HAP-1 (cell line): ENCODE results near the gene QSOX2.
"Not testable (repeated sequence)": the region's sequence is repeated elsewhere in the genome, so short reads cannot be mapped to it uniquely, and the experiment has no call there.

Experiments
- DNase-seq, 2 experiments: peaks; one replicate each; pipeline ENCODE4 v3.0.0-alpha.2; 2016 to 2020; ENCODE audit warnings: low spot score in 2 of 2
- H3K27me3 ChIP-seq: fragments of 250-450 bp; sonication (Bioruptor Pico); 2 replicates; pipeline ENCODE4 v1.5.1; 2020; ENCODE audit warnings: low read depth, mild to moderate bottlenecking, moderate library complexity
- H3K36me3 ChIP-seq: fragments of 250-450 bp; sonication (Bioruptor Pico); replicated peaks from 2 replicates; pipeline ENCODE4 v1.5.1; 2020; ENCODE audit warnings: mild to moderate bottlenecking
- H3K4me1 ChIP-seq: fragments of 250-450 bp; sonication (Bioruptor Pico); 2 replicates; pipeline ENCODE4 v1.5.1; 2020; ENCODE audit warnings: mild to moderate bottlenecking
- H3K4me3 ChIP-seq: fragments of 250-450 bp; sonication (Bioruptor Pico); 2 replicates; pipeline ENCODE4 v1.5.1; 2020; ENCODE audit warnings: mild to moderate bottlenecking, moderate library complexity
- H3K9me3 ChIP-seq: fragments of 250-450 bp; sonication (Bioruptor Pico); 2 replicates; pipeline ENCODE4 v1.5.1; 2020; ENCODE audit warnings: mild to moderate bottlenecking, moderate library complexity
- in situ Hi-C: fragments of 300-500 bp; cut with MboI; formaldehyde crosslinking; loops from 3 replicates; pipeline ENCODE4 v1.14.3; 2020; ENCODE audit warnings: low sequenced_read_pairs, inconsistent platforms, mixed read lengths

QSOX2 gene

DNA sequence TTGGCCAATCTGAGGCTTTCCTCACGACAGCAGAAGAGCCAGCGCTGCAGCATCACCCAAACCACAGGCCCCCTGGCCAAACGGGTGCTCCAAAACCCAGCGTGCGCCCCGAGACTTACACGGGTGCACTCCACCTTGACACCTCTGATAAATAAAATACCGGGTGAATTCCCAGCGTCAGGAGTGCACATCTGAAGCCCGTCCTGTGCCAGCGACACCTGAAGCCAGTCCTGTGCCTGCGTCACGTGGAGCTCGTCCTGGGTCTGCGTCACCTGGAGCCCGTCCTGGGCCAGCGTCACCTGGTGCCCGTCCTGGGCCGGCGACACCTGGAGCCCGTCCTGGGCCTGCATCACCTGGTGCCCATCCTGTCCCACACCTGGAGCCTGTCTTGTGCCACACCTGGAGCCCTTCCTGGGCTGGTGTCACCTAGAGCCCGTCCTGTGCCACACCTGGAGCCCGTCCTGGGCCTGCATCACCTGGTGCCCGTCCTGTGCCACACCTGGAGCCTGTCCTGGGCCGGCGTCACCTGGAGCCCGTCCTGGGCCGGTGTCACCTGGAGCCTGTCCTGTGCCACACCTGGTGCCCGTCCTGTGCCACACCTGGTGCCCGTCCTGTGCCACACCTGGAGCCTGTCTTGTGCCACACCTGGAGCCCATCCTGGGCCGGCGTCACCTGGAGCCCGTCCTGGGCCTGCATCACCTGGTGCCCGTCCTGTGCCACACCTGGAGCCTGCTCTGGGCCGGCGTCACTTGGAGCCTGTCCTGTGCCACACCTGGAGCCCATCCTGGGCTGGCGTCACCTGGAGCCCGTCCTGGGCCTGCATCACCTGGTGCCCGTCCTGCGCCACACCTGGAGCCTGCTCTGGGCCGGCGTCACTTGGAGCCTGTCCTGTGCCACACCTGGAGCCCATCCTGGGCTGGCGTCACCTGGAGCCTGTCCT lies 8.9 kb downstream of the QSOX2 start:
- H3K4me1 ChIP-seq, in situ Hi-C loops: not testable (repeated sequence)
- peaks cover 32% of the 10 kb centered on the region for H3K36me3 ChIP-seq

DNA sequence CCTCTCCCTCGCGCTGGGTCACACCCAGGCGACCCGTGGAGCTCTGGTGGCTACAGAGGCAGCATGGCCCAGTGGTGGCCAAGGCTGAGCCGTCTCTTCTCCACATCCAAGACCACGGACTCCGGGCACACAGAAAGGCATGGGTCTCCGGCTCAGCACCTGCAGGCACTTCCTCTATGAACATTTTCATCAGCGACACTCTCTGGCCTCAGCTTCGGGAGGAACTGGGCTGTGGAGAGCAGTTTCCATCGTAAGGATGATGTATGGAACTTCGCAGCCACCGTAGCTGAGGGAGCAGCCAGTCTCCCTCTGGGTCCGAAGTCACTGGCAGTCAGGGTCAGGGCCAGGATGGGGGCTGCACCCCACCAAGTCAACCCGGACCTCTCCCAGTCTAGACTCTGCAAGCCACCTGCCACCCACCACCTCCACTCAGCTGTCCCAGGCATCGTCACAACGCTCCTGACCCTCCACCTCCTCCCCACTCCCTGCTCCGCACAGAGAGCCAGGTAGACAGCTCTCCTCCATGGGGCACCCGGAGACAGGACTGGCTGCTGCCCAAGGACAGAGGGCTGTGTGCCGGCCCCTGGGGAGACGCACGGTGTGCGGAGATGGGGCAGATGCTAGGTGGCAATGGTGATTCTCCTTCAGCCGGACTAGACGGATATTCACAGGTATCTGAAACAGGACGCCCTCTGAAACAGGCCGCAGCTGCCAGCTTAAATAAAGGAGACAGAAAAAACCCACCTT lies 9.7 kb downstream of the QSOX2 start:
- in situ Hi-C loops, result no loop called here
- H3K9me3 ChIP-seq, result no peaks in the 10 kb centered on the region
- peaks cover 4% of the 10 kb centered on the region; the same call in 1 of the 2 replicates for H3K4me1 ChIP-seq
- peaks cover 32% of the 10 kb centered on the region for H3K36me3 ChIP-seq
- no peak overlapping the region for H3K4me3 ChIP-seq
- no peaks in the 10 kb centered on the region for H3K27me3 ChIP-seq
- no peak for DNase-seq

More for the DNA sequence above, 8.9 kb downstream of the QSOX2 start:
- not testable (repeated sequence) for H3K4me3 ChIP-seq, H3K9me3 ChIP-seq, DNase-seq, H3K27me3 ChIP-seq

DNA sequence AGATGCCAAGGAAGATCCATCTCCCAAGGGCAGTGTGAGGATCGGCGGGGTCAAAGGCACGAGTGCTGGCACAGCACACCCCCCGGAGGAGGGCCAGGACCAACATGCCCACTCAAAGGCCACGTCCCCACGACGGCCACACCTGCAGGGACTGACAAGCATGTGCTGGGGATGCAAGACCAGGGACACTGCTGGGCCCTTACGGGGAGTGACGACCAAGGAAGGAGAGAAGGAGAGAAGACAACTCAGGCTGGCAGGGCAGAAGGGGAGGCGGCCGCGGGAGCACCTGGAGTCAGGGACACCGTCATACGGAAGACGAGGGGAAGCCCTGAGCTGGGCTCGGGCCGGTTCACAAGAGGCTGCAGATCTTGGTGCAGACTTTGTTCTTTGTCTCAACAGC lies 10.4 kb downstream of the QSOX2 start:
- Histone ChIP-seq H3K36me3 (peaks cover 32% of the 10 kb centered on the region), H3K4me1 (peaks cover 4% of the 10 kb centered on the region; the same call in 1 of the 2 replicates), H3K27me3 (no peaks in the 10 kb centered on the region), H3K4me3 (no peak overlapping the region), H3K9me3 (no peaks in the 10 kb centered on the region)
- in situ Hi-C loops, result no loop called here
- no peak for DNase-seq

- in situ Hi-C loops, result no loop called here
- no peak overlapping the region for H3K4me3 ChIP-seq
- H3K9me3 ChIP-seq, result no peaks in the 10 kb centered on the region
- no peak for DNase-seq
- H3K27me3 ChIP-seq, result no peaks in the 10 kb centered on the region
- H3K36me3 ChIP-seq, result peaks cover 32% of the 10 kb centered on the region
- no peaks in the 10 kb centered on the region for H3K4me1 ChIP-seq
These were observed 11.0 kb downstream of the QSOX2 start for GRCh38 chr9:136234597-136234996.

DNA sequence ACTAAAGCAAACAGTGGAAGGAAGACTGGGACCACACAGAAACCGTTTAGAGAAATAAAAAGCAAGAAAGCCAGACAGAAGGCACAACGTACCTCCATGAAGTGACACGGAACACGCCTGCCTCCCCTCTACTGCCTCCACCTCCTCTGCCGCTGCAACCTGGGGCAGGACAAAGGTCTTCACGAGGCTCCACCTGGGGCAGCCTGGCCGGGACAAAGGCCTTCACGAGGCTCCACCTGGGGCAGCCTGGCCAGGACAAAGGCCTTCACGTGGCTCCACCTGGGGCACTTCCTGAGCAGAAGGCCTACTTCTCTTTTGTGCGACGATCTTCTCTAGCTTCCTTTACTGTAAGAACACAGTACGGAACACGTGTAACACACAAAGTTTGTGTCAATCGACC lies 11.7 kb downstream of the QSOX2 start:
- Histone ChIP-seq H3K36me3 (peaks cover 32% of the 10 kb centered on the region), H3K27me3 (no peaks in the 10 kb centered on the region), H3K9me3 (no peaks in the 10 kb centered on the region), H3K4me3 (no peak overlapping the region), H3K4me1 (no peaks in the 10 kb centered on the region)
- DNase-seq, result no peak
- in situ Hi-C loops, result no loop called here

DNA sequence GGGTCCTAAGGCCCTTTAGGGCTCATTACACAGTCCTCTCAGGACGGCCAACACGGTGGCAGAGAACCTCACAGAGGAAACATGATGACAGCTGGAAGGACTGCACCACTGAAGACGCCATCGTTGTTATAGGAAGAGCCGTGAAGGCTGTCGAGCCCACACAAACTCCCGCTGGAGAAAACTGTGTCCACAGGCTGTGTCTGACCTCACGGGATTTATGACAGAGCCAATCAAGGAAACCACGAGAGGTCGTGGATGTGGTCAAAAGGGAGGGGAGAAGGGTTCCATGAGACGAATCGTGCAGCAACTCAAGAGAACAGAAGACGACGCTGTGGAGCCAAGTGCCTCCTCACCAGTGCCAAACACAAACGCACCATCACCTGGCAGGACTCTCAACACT lies 12.2 kb downstream of the QSOX2 start:
- DNase-seq, result no peak
- Histone ChIP-seq H3K27me3 (no peaks in the 10 kb centered on the region), H3K4me1 (no peaks in the 10 kb centered on the region), H3K36me3 (peaks cover 32% of the 10 kb centered on the region), H3K4me3 (no peak overlapping the region), H3K9me3 (no peaks in the 10 kb centered on the region)
- in situ Hi-C loops, result no loop called here

DNA sequence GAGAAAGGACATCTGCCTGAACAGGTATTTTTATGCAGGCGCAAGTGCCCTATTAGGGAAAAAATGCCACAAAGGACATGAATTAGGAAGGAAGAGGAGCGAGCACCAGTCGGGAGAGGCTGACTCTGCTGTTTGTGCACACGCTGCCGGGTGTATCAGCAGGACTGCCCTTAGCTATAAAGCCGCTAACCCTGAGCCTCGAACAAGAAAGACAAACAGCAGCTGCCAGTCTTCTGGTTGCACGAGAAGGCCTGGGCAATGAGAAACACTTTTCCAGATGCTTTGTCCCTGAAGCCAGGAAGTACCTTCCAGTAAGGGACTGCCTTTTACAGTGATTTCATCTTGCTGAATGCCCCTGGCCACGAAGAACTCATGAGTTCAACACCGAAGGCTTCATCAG lies 12.6 kb downstream of the QSOX2 start:
- no peaks in the 10 kb centered on the region for H3K9me3 ChIP-seq
- peaks cover 32% of the 10 kb centered on the region for H3K36me3 ChIP-seq
- in situ Hi-C loops, result no loop called here
- no peak for DNase-seq
- no peak overlapping the region for H3K4me3 ChIP-seq
- no peaks in the 10 kb centered on the region for H3K4me1 ChIP-seq
- no peaks in the 10 kb centered on the region for H3K27me3 ChIP-seq

DNA sequence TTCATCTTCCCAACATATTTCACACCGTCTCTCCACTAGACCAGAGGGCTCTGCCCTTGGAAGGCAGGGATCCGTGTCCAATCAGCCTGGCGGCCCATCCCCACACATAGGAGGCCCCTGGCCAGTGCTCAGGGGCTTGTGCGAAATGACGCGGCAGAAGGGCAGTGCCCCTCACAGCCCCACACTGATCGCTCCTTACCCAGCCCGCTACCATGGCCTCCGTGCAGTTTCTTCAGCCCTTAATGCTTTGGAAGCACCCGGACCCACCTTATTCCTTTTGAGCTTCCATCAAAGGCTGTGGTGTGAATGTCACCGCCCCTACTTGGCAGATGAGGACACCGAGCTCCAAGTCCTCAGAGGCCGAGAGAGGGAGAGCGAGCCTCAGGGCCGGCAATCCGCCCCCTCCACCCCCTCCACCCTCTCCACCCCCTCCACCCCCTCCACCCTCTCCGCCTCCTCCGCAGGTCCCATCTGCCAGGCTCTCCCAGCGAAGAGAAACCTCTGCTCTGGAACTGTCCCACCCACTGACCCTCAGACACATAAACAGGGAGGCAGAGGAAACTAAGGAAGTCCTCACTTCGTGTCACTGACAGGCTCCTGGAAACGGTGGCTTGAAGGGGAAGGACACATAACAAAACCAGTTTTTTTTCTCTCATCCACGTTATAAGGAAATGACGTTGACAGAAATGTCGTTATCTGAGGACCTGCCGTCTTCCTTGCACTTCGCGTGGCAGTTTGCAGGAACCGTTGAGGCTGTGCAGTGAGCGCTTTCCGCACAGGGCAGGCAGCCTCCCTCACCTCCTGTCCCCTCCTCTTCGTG lies 13.9 kb downstream of the QSOX2 start:
- Histone ChIP-seq H3K9me3 (no peaks in the 10 kb centered on the region), H3K4me3 (no peak overlapping the region), H3K36me3 (peaks cover 32% of the 10 kb centered on the region), H3K27me3 (no peaks in the 10 kb centered on the region), H3K4me1 (no peaks in the 10 kb centered on the region)
- no peak for DNase-seq
- in situ Hi-C loops, result no loop called here

- no peak overlapping the region for H3K4me3 ChIP-seq
- H3K27me3 ChIP-seq, result no peaks in the 10 kb centered on the region
- DNase-seq, result no peak
- H3K9me3 ChIP-seq, result no peaks in the 10 kb centered on the region
- no peaks in the 10 kb centered on the region for H3K4me1 ChIP-seq
- peaks cover 33% of the 10 kb centered on the region for H3K36me3 ChIP-seq
- in situ Hi-C loops, result no loop called here
These were observed 14.8 kb downstream of the QSOX2 start for GRCh38 chr9:136230773-136231172.

- no peak for DNase-seq
- no peak overlapping the region for H3K4me3 ChIP-seq
- peaks cover 33% of the 10 kb centered on the region for H3K36me3 ChIP-seq
- no peaks in the 10 kb centered on the region for H3K4me1 ChIP-seq
- no peaks in the 10 kb centered on the region for H3K9me3 ChIP-seq
- in situ Hi-C loops, result no loop called here
- H3K27me3 ChIP-seq, result no peaks in the 10 kb centered on the region
These were observed 15.2 kb downstream of the QSOX2 start for GRCh38 chr9:136230365-136230764.

DNA sequence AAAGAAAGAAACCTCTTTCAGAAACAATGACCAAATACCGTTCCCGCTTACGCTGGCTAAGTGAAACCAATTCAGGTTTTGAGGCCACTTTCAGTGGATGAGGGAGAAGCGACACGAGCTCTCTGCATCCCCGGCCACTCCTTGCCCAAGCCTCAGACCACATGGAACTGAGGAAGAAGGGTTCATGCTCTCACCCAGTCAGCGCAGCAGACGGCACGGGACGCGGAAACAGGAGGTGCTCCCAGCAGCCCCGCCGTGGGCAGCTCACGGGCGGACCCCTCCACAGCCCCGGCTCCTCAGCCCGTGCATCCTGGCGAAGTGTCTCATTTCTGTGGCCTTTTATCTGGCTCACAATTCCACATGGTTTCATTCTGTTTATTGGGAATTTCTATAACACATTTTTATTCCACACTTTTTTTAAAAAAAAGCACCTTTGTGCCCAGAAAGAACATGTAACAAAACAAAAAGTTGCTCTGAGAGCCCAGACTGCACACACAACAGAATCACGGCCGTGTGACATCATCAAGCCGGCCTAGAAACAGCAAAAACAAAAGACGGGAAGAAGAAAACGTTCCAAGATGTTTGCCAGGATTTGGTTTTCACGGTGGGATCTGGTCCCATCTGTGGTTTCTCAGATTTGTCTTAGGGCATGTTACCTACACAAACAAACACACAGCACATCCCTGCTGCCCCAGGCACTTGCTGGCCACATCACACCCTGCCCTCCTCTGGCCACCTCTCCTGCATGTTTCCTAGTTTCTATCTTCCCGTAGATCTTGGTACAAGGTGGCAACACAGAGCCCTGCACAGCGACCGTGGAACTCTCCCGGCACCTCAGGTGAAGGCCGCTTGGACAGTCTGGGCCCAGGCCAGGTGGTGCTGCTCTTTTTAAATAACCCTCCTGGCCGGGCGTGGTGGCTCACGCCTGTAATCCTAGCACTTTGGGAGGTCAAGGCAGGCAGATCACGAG lies 16.2 kb downstream of the QSOX2 start:
- Histone ChIP-seq H3K4me1 (no peaks in the 10 kb centered on the region), H3K9me3 (no peaks in the 10 kb centered on the region), H3K4me3 (no peak overlapping the region), H3K27me3 (no peaks in the 10 kb centered on the region), H3K36me3 (peaks cover 33% of the 10 kb centered on the region)
- in situ Hi-C loops, result no loop called here
- no peak for DNase-seq

DNA sequence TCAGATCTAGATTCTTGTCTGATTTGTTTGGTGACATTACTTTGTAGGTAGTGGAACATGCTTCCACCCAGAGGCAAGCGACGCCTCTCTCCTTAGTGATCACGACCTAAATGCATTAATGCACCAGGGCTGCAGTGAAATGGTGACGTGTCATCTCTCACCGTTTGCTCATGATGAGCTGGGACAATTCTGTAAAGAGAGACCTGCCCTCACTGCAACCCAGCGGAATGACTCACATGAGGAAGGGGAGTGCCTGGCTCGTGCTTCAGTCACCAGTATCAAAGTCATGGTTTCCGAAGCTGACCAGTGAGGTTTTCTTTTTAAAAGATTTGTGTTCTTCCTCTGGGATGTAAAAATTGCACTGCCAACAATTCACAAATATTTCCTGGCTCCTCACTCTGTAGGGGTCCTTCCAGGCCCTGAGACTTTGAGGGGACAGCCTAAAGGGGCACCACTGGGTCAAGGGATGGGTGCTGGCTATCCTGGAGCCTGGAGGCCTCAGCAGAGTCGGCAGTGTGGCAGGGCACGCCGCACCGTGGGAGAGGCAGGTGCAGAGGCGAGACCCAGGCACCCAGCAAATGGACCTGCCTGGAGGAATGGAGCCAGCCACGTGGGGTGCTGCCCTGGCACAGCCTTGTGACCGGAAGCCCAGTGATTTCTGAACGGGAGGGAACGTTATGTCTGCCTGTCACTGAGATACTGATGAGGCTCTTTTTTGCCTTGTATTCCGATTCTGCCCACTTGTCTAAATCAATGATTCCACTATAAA lies 17.3 kb downstream of the QSOX2 start:
- in situ Hi-C loops, result no loop called here
- peaks cover 36% of the 10 kb centered on the region for H3K36me3 ChIP-seq

More for the DNA sequence above, 17.3 kb downstream of the QSOX2 start:
- Histone ChIP-seq H3K9me3 (no peaks in the 10 kb centered on the region), H3K4me1 (no peaks in the 10 kb centered on the region), H3K27me3 (no peaks in the 10 kb centered on the region), H3K4me3 (no peak overlapping the region)
- no peak for DNase-seq
